NCI-H526 (cell line): ENCODE data around the gene TM2D1.
"Not testable (repeated sequence)": the region's sequence is repeated elsewhere in the genome, so short reads cannot be mapped to it uniquely, and the experiment has no call there.

Experiments
- DNase-seq, 2 experiments: peaks; one replicate each; lab custom pipeline; 2025; lab: John Stamatoyannopoulos, UW

The TM2D1 gene

GRCh38 chr1:61724813-61725694, at the start of gene TM2D1:
Gene TM2D1 (minus strand): TSS chr1:61725141. CDS start chr1:61725120, 21 bp downstream.
- peak; percentile 91 to 93 for DNase-seq

DNA sequence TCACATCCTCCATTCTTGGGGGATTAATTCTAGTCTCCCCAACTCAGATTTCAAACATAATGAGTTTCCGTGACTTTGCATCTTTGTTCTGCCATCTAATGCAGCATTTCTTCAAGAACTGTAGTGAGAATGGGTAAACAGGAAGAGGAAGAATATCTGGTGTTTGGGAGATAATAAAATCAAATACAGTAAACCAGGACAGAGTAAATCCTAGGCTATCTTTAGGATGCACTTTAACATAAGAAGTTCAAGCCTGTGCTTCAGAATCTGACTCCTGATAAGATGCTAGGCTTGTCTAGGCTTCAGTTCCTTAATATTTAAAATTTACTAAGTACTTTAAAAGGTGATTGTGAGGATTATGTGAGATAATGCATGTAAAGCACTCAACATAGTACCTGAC, 45.2 kb upstream of the TM2D1 start:
- DNase-seq, result no peak

DNA sequence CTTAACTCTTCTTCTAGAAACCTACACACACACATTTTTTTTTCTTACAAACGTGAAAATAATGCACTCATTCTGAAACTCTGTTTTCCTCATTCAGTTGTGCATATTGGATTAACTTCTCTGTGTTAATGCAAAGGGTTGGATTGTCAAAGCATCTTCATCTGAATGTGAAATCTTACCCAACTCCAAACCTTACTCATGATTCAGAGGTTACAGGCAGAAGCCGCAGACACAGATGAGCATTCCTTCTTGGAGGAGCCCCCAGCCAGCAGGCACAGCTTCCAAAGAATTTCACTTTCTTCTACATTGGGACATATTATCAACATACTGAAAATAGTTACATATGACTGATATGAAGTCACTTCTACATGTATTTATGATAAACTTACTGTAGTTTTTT, 33.0 kb upstream of the TM2D1 start:
- no peak for DNase-seq

- DNase-seq, result no peak
Observed at GRCh38 chr1:61756773-61757172, 31.8 kb upstream of the TM2D1 start.

DNA sequence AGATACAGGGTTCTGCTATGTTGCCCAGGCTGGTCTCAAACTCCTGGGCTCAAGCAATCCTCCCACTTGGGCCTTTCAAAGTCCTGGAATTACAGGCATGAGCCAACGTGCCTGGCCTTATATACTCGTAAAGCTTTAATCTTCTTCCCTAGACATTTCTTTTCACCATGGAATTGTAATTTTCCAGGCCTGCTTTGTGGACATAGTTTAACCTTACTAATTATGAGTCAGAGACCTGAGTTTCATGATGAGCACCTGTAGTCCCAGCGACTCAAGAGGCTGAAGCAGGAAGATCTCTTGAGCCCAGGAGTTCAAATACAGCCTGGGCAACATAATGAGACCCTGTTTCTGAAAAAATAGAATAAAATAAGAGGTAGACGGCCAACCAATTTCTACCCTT, 29.6 kb upstream of the TM2D1 start:
- no peak for DNase-seq

GRCh38 chr1:61753998-61754508, 29.1 kb upstream of the TM2D1 start:
- no peak for DNase-seq

DNA sequence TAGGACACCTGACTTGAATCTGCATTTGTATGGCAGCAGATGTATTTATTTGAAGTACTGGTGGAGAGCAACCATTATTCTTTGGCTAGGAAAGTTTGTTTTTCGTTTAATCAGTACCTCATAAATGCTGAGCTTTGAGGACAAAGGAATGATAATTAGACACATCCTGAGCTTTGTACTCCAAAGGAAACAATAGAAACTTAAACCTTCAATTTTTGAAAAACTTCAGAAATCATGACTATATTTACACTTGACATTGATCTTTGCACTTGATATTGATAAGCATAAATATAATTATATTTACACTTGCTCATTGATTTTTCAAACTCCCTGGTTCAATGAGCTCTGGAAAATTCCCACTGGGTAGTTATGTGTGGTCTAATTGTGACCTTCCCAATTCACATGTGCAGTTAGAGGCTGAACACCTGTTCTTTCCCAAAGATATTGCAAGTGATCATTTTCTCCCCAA, 28.0 kb upstream of the TM2D1 start:
- no peak for DNase-seq

GRCh38 chr1:61749574-61749973, 24.6 kb upstream of the TM2D1 start:
- DNase-seq, result no peak

DNA sequence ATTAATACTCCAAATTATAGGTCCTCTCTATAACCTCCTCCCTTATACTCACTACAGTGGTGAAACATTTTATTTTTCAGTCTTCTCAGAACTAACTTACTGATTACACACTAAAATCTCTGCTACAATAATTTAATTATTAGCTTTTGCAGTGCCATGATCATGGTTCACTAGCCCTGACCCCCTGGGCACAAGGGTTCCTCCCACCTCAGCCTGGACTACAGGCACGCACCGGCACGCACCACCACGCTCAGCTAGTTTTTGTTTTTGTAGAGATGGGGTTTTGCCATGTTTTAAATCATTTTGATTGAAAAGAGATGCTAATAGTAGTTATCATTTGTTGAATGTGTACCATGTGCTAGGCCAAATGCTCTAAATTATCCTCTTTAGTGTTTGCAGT, 23.6 kb upstream of the TM2D1 start:
- no peak for DNase-seq

- no peak for DNase-seq
Observed at GRCh38 chr1:61746813-61747212, 21.9 kb upstream of the TM2D1 start.

- no peak for DNase-seq
Observed at GRCh38 chr1:61743716-61744580, 19.0 kb upstream of the TM2D1 start.

DNA sequence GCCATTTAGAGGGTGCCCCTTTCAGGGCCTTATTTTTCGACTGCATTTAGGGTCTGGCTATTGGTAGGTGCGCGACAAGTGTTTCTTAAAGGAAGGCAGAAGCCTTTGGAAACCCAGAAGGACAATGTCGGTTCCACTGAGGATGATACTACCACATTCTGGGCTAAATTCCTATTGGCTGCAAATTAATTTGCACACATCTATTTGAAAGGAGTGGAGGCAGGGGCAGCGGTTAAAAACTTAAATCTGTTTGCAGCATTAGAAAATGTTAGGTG, 18.4 kb upstream of the TM2D1 start:
- DNase-seq, result no peak

DNA sequence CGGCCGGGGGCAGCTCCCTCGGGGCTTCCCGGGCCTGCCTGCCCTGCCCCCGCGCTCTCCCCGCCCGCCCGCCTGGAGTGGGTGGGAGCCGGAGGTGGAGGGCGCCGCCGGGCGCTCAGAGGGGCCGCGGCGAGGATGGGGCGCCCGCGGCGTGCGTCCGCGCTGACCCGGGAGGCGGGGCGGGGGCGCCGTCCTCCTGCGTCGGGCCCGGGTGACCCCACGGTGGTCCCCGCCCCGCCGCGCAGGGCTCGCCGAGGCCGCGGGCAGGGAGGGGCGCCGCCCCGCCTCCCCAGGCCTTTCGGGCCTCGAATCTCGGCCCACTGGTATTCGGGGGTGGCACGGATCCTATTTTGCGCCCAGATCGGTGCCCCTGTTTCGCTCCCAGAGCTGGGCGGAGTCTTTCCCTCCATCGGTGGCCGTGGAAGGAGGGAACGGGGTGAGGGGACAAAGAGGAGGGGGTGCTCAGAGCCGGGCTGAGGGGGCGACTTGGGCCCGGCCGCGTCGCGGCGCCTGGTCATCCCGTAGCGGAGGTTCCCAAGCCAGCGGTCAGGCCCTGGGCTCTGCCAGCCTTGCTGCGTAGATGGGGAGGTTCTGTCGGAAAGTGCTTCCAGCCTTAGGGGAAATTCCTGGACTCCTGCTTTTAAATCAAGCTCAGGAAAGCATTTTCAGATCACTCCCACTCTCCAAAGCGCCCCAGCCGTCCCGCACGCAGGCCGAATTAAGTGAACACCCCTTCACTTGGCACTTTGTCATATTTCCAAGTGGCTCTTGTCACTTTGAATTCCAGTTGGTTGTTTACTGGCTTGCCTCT, 17.9 kb upstream of the TM2D1 start:
- DNase-seq, result peak; percentile 21 to 81

DNA sequence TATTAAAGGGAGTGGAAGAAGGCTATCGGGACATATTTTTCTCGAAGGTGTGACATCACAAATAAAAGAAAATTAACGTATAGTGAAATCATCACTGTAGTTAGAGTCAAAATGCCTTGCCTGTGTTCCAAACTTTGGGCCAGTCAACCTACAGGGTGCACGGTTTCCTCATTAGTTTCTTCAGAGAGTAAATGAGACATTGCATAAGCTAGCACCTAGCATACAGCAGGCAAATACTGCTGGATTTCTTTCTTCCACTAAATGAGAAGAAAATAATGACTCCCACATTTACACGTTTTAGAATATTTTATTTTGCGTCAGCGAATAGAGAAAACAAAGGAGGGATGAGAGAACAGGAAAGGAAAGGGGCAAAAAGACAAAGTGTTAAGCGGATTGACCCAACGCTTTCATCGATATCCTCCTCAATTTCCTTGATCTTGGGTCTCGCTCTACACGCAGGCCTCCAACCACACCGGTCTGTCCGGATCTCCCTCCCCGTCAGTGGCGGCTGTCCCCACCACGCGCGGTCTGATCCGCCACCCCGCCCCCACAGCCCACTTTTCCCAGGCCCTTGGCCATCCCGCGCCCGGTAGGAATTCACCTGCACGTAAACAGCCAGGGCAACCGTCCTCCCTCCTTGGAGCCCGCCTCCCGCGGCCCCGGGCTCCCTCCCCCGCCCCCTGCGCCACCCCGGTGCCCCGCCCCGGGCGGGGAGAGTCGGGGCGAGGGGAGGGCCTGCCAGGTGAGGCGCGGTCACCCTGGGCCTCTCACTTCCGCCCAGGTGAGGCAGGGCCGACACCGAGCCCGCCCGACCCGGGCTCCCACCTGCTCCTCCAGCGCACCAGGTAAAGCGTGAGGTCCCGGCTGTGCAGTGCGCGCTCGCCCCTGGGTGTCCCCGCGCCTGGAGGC, 17.0 kb upstream of the TM2D1 start, which contains the start of gene PATJ:
PATJ (plus strand) TSS at position 770 of the 909 bp plus-strand sequence. CDS start 20,413 bp downstream, outside the sequence.
- peak; percentile 78 to 94 for DNase-seq

GRCh38 chr1:61740751-61741700, 16.1 kb upstream of the TM2D1 start:
- no peak for DNase-seq

- no peak for DNase-seq
Observed at GRCh38 chr1:61732726-61733125, 7.8 kb upstream of the TM2D1 start.

DNA sequence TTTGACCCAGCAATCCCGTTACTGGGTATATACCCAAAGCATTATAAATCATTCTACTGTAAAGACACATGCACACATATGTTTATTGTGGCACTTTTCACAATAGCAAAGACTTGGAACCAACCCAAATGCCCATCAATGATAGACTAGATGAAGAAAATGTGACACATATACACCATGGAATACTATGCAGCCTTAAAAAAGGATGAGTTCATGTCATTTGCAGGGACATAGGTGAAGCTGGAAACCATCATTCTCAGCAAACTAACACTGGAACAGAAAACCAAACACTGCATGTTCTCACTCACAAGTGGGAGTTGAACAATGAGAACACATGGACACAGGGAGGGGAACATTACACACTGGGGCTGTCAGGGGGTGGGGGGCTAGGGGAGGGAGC, 5.7 kb upstream of the TM2D1 start:
- not testable (repeated sequence) for DNase-seq

DNA sequence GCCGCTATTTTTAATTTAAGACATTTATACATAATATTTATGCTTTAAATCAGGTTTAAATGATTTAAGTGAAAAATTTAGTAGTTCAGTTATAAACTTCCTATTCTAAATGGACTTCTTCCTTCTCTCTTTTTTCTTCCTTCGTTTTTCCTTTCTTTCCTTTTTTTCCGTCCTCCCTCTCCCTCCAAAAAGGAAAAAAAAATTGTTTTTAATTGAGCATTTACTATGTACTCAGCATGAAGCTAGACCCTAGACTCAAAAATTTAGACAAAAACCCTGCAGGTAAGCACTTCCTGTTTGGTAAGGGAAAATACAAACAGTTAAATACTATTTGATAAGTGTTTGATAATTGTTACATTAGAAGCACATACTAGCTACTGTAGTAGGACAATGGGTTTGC, 2.6 kb upstream of the TM2D1 start:
- DNase-seq, result no peak

DNA sequence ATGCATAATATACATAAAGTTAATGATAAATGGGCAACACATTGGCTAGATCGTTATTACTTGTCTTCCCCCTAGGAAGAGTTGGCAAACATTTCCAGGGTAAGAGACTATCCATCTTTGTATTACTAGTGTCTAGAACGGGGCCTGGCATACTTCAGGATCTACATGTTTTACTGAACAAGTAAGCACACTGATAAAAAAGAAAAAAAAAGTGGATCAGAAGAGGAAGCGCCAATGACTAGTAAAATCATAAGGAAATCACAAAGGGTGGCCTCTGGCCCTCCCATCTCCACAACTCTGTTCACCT, 482 bp downstream of the TM2D1 start:
- DNase-seq, result no peak
